ENCODE measurements around the gene NDUFS5.
A peak's percentile ranks its signal among the peaks of the same experiment; 100 is the strongest.
"Not testable (repeated sequence)": the region's sequence is repeated elsewhere in the genome, so short reads cannot be mapped to it uniquely, and the experiment has no call there.

Gene NDUFS5

DNA sequence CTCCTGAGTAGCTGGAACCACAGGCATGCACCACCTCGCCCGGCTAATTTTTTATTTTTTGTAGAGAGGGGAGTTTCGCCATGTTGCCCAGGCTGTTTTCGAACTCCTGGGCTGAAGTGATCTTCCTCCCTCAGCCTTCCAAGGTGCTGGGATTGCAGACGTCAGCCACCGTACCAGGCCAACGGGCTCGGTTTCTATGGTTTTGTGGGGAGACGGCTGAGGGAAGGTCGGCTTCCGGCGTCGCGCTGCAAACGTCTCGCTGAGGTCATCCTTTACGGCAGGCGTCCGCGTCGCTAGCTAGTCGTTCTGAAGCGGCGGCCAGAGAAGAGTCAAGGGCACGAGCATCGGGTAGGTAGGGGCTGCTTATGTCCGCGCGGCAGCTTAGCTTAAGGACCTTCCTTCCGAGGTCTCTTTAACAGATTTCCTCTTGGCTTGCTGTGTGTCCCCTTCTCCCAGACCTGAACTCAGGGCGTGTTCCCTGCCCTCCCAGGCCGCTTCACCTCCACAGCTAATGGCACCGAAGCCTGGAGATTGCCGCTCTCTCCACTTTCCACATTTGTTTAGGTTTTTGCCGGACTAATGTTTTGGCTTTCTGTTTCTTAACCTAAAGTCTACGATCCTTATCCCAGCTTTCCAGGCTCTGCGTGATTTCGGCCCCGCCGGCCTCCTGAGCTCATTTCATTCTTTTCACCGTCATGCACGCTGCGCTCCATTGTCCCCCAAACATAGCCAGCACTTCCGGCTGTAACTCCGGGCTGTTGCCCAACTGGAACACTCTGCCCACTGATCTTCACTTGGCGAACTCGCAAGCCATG is at the start of gene NDUFS5:
Gene NDUFS5 (plus strand): TSS at position 300 of the 815 bp plus-strand sequence. CDS start 2,375 bp downstream, outside the sequence.
- peak within 1 kb of the TSS; percentile 81 for H3K4me3 ChIP-seq (replicated peaks; ENCODE audit: low read depth, low read length)
- TF ChIP-seq, protein P1, sequence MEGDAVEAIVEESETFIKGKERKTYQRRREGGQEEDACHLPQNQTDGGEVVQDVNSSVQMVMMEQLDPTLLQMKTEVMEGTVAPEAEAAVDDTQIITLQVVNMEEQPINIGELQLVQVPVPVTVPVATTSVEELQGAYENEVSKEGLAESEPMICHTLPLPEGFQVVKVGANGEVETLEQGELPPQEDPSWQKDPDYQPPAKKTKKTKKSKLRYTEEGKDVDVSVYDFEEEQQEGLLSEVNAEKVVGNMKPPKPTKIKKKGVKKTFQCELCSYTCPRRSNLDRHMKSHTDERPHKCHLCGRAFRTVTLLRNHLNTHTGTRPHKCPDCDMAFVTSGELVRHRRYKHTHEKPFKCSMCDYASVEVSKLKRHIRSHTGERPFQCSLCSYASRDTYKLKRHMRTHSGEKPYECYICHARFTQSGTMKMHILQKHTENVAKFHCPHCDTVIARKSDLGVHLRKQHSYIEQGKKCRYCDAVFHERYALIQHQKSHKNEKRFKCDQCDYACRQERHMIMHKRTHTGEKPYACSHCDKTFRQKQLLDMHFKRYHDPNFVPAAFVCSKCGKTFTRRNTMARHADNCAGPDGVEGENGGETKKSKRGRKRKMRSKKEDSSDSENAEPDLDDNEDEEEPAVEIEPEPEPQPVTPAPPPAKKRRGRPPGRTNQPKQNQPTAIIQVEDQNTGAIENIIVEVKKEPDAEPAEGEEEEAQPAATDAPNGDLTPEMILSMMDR (IDR thresholded peaks at IDR 0.05; ENCODE audit: low read length, missing control alignments), result no peak
- peak; percentile 96 for DNase-seq (ENCODE audit: low read depth)

DNA sequence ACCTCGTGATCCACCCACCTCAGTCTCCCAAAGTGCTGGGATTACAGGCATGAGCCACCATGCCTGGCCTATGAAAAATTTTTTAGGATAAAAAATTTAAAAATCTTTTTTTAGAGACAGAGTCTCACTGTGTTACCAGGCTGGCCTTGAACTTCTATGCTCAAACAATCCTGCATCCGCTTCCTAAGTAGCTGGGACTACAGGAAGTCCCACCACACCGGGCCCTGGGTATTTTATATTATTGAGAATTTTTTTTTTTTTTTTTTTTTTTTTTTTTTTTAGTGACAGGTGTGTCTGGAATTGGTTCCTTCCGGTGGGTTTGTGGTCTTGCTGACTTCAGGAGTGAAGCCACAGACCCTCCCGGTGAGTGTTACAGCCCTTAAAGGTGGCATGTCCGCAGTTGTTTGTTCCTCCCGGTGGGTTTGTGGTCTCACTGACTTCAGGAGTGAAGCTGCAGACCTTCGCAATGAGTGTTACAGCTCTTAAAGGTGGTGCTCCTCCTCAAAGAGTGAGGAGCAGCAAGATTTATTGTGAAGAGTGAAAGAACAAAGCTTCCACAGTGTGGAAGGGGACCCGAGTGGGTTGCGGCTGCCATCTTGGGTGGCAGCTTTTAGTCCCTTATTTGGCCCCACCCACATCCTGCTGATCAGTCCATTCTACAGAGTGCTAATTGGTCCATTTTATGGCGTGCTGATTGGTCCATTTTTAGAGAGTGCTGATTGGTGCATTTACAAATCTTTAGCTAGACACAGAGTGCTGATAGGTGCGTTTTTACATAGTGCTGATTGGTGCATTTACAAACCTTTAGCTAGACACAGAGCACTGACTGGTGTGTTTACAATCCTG is 48.5 kb upstream of the NDUFS5 start:
- not testable (repeated sequence) for H3K4me3 ChIP-seq (replicated peaks; ENCODE audit: low read depth, low read length); DNase-seq (ENCODE audit: low read depth)

DNA sequence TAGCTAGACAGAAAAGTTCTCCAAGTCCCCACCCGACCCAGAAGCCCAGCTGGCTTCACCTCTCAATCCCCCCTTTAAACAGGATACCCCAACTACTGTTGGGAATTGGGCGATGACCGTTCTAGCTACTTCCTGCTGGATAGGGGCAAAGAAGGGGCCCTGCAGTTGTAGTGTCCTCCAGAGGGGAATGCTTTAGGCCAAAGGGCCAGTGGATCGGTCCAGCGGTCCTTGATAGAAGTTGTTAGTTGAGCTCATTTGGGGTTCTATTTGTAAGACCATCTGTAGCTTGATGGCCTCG is 48.0 kb upstream of the NDUFS5 start:
- H3K4me3 ChIP-seq (replicated peaks; ENCODE audit: low read depth, low read length); DNase-seq (ENCODE audit: low read depth): not testable (repeated sequence)

DNA sequence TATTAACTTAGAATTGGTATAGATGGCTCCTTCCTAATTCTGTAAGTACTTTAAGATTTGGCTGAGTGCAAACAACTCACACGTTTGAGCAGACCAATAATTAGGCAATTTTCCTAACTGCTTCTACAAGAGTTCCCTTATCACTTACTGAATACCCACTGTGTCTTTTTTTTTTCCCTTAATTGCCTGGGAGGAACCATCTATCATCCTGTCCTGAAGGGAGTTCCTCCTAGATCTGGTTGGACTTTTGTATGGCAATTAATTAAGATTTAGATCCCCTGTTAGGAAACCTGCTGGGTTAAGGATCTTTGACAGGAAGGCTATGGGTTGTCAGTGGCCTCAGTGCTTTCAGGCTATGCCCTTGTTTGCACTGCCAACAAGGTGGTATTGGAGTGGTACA is 46.8 kb upstream of the NDUFS5 start:
- not testable (repeated sequence) for H3K4me3 ChIP-seq (replicated peaks; ENCODE audit: low read depth, low read length); DNase-seq (ENCODE audit: low read depth)

DNA sequence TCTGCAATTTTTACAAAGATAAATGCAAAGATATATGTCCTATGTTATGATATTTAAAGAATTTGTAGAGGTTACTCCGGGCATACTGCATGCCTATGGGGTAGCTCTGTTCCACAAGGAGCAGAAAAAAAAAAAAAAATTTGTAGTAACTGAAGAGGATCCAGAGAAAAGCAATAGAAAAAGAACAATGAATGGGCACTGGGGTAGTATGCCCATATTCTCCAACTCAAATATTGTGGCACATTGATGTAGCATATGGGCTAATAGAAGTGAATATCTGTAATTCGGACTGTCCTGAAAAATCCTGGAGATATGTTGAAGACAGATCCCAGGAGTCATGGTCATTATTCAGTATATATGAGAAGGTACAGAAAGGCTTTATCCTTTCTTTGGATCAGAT is 36.2 kb upstream of the NDUFS5 start:
- DNase-seq (ENCODE audit: low read depth), result no peak
- TF ChIP-seq, protein P1 (IDR thresholded peaks at IDR 0.05; ENCODE audit: low read length, missing control alignments), result no peak
- no peak overlapping the region for H3K4me3 ChIP-seq (replicated peaks; ENCODE audit: low read depth, low read length)

DNA sequence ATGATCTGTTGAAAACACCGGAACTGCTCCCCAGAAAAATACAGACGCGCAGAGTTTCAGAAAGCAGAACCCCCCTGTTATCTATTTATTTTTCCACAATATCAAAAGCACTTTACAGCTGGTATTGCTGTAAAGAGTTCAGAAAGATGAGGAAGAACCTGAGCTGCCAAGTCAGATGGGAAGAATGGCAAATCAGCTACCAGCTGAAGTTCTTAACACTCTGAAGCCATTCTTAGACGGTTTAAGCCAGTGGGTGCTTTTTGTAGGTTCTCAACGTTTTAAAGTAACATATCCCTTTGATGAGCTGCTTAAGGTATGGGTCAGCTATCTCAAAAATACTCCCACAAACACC is 35.8 kb upstream of the NDUFS5 start:
- peak overlapping the region; percentile 62 for H3K4me3 ChIP-seq (replicated peaks; ENCODE audit: low read depth, low read length)
- peak; percentile 23 for DNase-seq (ENCODE audit: low read depth)
- TF ChIP-seq, protein P1 (IDR thresholded peaks at IDR 0.05; ENCODE audit: low read length, missing control alignments), result no peak

DNA sequence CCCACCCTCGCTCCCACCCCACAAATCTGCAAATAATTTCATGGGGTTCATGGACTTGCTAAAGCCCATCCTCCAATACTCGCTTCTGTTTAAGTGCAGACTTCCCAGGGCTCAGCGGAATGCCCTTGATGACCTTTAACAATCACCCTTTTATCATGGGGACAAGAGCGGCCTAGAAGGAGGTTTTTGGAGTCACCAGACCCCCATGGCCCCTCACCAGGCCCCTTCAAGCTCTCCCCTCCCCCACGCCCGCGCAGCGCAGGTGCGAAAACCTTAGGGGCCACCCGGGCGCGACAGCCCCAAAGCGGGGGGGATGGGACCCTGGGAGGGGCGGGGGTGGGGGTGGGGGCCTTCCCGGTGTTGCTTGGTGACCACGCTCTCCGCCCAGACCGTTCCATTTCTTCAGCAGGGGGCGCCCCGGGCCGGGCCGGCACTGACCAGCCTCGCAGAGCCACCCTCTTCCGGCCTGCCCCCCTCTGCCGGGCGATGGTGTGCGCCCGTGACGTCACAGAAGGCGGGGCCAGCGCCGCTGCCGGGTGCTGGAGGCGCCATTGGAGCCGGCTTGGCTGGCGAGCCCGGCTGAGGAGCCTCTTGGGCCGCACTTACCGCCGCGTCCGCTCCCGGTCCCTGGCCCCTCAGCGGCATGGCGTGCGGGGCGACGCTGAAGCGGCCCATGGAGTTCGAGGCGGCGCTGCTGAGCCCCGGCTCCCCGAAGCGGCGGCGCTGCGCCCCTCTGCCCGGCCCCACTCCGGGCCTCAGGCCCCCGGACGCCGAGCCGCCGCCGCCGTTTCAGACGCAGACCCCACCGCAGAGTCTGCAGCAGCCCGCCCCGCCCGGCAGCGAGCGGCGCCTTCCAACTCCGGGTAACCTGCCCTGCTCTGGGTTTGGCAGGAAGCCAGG is 35.2 kb upstream of the NDUFS5 start, which contains the start of gene AKIRIN1:
Gene AKIRIN1 (plus strand): TSS at position 539 of the 900 bp plus-strand sequence. CDS start 105 bp downstream, at position 644.
- DNase-seq (ENCODE audit: low read depth), result peak; percentile 97
- TF ChIP-seq, protein P1 (IDR thresholded peaks at IDR 0.05; ENCODE audit: low read length, missing control alignments), result no peak
- H3K4me3 ChIP-seq (replicated peaks; ENCODE audit: low read depth, low read length), result peak within 1 kb of the TSS; percentile 93

Measured in fibroblast of pulmonary artery (primary cell).